NCI-H146 treated with DMSO at 0.1 percent for 48 hours (cell line): ENCODE results near the gene NOP58.
"Not testable (repeated sequence)": the region's sequence is repeated elsewhere in the genome, so short reads cannot be mapped to it uniquely, and the experiment has no call there.

Experiments
- DNase-seq: peaks from one replicate; lab custom pipeline; 2025; ENCODE audit not compliant: unreplicated experiment; lab: John Stamatoyannopoulos, UW

Gene NOP58, protein sequence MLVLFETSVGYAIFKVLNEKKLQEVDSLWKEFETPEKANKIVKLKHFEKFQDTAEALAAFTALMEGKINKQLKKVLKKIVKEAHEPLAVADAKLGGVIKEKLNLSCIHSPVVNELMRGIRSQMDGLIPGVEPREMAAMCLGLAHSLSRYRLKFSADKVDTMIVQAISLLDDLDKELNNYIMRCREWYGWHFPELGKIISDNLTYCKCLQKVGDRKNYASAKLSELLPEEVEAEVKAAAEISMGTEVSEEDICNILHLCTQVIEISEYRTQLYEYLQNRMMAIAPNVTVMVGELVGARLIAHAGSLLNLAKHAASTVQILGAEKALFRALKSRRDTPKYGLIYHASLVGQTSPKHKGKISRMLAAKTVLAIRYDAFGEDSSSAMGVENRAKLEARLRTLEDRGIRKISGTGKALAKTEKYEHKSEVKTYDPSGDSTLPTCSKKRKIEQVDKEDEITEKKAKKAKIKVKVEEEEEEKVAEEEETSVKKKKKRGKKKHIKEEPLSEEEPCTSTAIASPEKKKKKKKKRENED

DNA sequence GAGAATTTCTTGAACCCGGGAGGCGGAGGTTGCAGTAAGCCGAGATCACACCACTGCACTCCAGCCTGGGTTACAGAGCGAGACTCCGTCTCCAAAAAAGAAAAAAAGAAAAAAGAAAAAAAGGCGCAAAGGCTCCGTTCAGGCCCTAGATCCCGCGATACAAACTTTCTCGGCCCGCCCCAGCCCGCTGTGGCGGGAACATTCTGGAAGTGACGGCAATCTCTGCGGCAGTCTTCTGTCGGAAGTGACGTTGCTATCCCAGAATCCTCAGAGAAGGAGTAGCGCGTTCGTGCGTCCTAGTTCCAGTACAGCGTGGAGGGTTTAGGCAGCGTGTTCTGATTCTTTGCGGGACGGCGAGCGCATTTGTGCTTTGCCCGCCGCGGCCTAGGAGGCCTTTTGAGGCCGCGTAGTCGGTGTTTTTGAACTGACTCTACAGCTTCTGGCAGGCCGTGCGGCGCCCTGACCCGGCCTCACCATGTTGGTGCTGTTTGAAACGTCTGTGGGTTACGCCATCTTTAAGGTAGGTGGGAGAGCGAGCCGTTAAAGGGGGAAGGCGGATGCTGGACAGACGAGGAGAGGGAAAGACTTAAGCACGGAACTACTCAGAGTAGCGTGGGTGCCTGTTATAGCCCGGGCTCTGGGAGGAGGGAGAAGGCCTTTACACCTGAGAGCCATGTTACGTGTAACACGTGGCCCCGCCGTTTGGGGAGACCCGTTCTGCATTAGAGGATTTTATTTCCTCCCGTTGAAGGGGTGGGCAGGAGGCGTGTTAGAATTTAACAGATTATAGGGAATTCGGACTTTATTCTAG is at the start of gene NOP58:
TSS of gene NOP58 (plus strand) at position 297 of the 811 bp plus-strand sequence. CDS start at position 476, 179 bp downstream.
- peak; percentile 77 for DNase-seq

GRCh38 chr2:202221873-202222272 is 43.7 kb upstream of the NOP58 start:
- DNase-seq, result no peak

- DNase-seq, result peak; percentile 5
Observed at GRCh38 chr2:202237787-202238233, 27.8 kb upstream of the NOP58 start.

GRCh38 chr2:202238234-202239197 is 27.0 kb upstream of the NOP58 start, which contains the start of gene SUMO1:
SUMO1 (minus strand) TSS chr2:202238597; CDS start chr2:202238451, 146 bp downstream.
- peak; percentile 76 for DNase-seq

DNA sequence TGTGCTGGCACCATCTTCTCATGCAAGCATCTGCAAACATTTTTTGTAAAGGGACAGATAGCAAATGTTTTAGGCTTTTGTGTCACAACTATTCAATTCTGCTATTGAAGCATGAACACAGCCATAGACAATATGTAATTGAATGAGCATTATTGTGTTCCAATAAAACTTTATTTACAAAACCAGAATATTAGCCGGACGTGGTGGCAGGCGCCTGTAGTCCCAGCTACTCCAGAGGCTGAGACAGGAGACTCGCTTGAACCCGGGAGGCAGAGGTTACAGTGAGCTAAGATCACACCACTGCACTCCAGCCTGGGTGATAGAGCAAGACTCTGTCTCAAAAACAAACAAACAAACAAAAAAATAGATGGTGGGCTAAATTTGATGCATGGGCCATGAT is 17.9 kb upstream of the NOP58 start:
- not testable (repeated sequence) for DNase-seq

- DNase-seq, result no peak
Observed at GRCh38 chr2:202249521-202250253, 15.9 kb upstream of the NOP58 start.

- DNase-seq, result no peak
Observed at GRCh38 chr2:202251494-202251893, 14.1 kb upstream of the NOP58 start.

GRCh38 chr2:202261531-202261930 is 4.0 kb upstream of the NOP58 start:
- no peak for DNase-seq

DNA sequence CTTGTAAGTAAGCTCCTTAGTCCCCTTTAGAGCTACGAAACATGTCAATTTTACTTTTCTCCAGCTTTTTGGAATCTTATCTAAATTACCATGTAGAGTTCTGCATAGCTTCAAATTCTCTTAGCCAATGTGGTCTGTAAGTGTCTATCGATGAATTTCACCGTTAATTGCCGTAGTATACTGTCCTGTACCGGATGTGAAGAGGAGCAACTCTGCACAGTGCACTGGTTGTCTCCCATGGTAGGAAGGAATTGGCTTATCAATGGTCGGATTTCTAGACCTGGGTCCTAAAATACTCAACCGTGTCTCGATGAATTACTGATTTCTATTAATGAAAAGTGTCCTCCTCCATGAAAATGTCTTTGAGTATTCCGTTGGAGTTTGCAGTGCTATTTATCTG is 1.9 kb downstream of the NOP58 start:
- no peak for DNase-seq

GRCh38 chr2:202269585-202269984 is 4.0 kb downstream of the NOP58 start:
- DNase-seq, result no peak

- no peak for DNase-seq
Observed at GRCh38 chr2:202270487-202270886, 4.9 kb downstream of the NOP58 start.

GRCh38 chr2:202276078-202276720 is 10.6 kb downstream of the NOP58 start:
- not testable (repeated sequence) for DNase-seq

DNA sequence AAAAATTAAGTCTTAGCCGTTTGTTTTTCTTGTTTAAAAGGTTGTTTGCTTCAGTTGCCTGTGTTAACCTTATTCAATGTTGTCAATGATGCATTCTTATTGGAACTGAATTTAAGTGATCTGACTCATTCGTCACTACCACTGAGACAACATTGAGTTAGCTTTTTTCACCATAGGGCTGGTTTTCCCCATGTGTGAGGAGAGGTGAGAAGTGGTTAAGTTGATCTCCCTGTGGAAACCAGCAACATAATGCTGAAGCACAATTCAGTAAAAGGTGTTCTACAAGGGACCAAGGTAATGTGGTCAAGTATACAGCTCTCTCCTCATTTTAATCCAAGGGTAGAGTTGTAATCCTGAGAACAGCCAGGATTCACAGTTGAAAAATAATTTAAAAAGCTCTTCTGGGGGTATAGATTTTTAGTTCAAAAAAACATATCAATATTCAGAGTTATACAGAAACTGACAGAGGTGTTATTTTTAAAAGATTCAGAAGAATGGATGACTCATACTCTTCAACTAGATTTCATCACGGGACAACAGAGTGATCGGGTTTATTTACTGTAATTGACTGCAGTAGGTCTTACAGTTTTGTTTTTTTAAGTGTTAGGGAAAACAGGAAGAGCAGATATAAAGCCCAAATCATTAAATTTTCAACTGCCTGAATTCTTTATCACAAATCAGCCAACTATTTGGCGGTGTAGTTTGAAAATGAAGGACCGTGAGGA is 12.6 kb downstream of the NOP58 start:
- no peak for DNase-seq

DNA sequence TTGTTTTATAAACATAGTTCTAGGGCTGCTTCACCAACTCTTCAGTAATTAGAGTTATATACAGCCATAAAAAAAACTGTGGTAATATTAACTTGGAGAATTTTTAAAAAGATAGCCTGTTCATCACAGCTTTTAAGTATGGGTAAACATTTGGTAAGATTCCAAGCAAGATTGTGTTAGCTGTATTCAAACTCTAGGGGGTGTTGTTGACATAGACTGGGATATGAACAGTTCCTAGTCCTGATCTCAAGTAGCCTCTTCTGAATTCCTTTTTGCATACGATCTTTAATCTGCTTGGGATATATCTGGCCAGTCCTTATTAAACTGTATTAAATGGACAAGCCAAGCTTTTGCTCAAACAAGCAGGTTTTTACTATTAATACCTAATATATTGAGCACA is 13.4 kb downstream of the NOP58 start:
- no peak for DNase-seq

DNA sequence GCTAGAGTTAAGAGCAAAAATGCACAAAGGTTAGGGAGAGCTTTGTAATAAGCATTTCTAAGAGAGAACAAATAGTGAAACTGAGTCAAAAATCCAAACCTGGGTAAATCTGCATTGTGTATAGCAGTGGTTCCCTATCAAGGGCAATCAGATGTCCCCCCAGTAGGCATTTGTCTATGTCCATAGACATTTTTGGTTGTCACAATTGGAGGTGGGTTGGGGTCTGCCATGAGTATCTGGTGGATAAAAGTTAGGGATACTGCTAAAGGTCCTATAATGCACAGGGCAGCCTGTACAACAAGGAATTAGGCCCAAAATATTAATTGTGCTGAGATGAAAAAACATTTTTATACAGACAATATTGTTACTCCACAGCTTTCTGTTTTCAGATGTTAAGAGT is 21.0 kb downstream of the NOP58 start:
- DNase-seq, result no peak

GRCh38 chr2:202289394-202290204 is 24.0 kb downstream of the NOP58 start:
- DNase-seq, result no peak

GRCh38 chr2:202290316-202290715 is 24.8 kb downstream of the NOP58 start:
- DNase-seq, result no peak

GRCh38 chr2:202290970-202291369 is 25.4 kb downstream of the NOP58 start:
- DNase-seq, result no peak
